Stimulated activated CD8-positive, alpha-beta memory T cell treated with anti-CD3 and anti-CD28 coated beads, Interleukin-12 subunit alpha, Interleukin-12 subunit beta, amount 100 ng/mL, for 1 hour (primary cell): ENCODE results near the gene P2RX1.

Experiments used
- DNase-seq: peaks from one replicate; pipeline ENCODE4 v3.0.0-alpha.2; 2020; ENCODE audit warnings: low read depth

P2RX1 gene

DNA sequence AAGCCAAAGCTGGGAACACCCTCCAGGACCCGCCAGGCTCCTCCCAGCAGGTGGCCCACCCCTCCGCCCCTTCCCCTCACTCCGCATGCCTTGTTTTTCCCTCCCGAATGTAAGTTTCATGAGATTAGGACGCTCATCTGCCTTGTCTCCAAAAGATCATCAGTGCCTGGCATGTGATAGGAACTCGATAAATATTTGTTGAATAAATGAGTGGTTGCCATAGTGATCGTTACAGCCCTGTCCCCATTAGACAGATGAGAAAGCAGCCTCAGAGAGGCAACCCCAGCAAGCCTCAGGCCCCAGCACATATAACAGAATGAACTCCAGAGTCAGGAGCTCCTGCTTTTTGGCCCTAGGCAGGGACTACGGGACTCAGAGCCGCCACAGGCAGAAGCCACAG, 28.5 kb downstream of the P2RX1 start:
- DNase-seq = no peak

DNA sequence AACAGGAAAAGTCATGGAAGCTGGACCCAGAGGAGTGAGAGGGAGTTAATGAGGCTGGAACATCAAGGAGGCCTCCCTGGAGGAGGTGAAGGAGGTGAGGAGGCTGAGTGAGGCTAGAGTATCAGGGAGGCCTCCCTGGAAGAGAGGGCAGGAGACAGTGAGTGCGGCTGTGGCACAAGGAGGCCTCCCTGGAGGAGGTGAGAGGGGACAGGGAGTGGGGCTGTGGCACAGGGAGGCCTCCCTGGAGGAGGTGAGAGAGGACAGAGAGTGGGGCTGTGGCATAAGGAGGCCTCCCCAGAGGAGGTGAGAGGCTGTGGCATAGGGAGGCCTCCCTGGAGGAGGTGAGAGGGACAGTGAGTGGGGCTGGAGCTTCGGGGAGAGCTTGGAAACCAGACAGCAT, 28.9 kb downstream of the P2RX1 start:
- DNase-seq = no peak

DNA sequence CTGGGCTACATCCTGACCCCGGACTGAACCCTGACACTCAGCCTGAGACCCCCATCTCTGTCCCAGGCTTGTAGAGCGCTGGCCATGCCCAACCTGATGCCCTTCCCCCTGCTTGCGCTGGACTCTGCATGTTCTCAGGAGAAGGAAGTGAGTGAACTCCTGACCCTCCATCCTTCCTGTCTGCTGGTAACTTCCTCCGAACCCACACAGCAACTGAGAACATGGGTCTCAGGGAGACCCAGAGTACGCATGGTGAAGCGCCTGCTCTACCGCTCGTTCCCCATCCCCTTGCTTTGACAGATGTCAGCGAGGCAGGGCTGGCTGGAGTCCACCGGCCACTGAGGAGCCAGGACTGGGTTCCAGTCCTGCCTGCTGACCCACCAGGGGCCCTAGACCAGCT, 29.5 kb downstream of the P2RX1 start:
- DNase-seq = no peak

DNA sequence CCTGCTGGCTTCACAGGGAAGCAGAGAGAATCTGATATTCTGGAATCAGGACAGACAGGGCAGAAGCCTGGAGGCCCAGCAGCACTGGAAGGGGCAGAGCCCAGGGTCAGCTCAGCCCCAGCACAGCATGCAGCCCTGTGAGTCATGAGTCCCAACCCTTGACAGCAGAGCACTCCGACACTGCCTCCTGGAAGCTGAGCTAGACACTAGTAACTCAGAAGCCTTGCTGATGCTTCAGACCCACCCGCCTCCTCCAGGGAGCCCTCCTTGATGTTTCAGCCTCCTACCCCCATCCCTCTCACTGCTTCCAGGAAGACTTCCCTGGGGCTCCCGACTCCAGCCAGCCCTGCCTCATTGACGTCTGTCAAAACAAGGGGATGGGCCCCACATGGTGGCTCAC, 30.3 kb downstream of the P2RX1 start:
- DNase-seq = no peak

DNA sequence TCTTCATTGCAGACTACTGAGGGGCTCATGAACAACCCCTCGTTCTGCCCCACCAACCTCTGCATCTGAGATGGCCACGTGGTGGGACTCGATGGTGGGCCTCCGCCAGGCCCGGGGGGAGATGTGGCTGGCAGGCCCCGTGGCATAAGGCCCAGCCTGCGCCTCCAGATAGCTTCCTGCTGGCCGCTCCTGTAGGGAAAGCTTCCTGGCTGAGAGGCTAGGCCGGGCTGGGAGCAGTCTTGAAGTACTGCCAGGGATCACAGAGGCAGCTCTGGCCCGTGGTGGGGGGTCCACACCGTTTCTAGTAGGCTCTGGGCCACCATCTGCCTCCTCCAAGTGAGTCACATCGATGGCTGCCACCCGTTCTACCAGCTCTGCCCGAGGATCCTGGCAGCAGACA, 31.0 kb downstream of the P2RX1 start:
- no peak for DNase-seq

DNA sequence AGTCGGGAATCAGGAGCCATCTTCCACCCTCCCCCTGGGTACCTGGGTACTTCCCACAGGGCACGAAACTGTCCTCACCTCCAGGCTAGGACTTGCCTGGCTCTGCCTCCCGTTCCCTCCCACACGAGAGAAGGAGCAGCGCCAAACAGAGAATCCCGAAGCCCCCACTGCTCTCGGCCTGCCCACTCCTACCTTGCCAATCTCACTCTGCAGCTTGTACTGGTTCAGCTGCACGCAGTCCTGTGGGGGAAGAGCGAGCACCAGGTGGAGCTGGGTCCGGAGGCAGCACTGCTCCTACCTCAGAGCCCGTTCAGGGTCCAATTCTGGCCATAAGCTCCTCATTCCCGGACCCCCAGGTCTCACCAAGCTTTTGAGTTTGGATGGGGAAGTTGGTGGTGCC, 32.1 kb downstream of the P2RX1 start:
- no peak for DNase-seq

DNA sequence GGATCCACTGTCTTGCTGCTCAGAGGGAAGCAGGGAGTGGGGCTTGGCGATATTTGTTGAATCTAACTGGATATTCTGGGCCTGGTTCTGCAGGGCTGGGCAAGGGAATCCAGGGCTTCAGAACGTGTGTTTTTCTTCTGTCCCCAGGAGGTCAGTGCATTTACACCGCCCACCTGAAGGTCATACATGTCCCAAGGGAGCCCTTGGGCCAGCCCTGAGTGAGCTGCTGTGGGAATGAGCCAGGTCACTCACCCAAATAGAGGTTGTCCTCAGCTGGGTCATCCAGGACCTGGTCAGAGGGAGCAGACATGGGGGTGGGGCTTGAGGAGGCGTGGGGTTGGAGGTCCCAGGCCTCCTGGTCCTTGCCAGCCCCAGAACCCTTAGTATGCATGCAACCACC, 34.0 kb downstream of the P2RX1 start:
- DNase-seq = no peak

DNA sequence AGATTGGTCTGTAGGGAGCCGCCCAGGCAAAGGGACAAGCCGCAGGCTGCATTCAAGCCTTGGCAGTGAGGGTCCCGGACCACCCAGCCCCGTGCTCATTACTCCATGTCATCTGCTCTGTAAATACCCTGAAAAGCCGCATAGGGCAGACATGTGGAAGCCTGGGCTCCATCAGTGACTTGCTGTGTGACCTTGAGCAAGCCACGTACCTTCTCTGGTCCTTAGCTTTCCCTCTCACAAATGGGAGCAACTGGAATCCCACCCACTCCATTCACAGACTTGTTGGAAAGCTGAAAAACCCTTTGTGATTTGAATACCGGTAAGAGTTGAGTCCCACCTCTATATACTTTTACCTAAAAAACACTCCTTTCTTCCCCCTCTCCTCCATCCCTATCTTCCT, 35.3 kb downstream of the P2RX1 start:
- DNase-seq = no peak

DNA sequence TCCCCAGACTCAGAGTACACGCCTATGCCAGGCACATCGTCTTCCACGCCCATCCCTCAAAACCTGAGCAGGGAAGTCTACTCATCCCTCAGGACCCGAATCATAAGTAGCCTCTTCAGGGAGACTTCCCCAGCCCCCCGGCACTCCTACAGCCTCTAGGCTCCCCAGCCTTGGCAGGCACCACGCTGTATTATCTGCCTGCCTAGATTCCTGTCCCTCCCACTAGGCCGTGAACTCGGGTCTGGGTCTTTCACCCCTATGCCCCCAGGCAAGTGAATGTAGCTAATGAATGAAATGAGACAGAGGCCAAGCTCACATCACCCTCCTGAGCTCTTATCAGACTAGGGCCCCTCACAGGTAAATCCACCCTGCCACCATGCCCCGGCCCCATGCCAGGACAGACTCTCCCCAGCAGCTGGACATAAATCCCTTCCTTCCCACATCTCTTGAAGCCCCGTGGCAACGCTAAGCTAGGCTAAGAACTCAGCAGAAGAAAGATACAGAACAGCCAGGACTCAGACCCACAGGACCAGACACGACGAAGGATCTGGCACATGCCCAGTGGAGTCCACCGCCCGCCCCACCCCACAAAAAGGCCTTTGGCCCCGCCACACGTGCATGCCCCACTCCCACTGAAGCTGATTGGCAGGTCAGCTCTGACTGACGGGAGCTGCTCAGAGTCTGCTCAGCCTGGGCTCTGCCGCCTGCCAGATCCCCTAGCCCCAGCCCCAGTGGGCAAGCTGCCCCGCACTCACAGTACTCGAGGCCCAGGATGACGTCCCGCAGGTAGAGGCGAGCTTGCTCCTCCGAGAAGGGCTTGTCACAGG, 36.5 kb downstream of the P2RX1 start:
- no peak for DNase-seq

DNA sequence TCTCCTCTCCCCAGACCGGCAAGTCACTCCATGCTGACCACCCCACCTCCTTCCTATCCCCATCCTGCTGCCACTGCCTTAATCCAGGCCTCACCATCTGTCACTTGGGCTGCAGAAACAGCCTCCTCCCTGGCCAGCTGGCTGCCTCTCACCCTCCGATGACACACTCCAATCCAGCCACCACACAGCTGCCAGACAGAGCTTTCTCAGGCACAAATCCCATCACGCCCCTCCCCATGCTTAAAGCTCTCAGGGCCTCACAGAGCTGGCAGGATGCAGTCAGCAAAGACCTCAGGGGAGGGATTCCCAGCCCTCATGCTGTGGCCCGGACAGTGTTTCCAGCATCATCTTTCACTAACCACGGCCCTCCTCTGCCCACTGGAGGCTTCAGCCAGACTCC, 37.1 kb downstream of the P2RX1 start:
- DNase-seq = no peak

DNA sequence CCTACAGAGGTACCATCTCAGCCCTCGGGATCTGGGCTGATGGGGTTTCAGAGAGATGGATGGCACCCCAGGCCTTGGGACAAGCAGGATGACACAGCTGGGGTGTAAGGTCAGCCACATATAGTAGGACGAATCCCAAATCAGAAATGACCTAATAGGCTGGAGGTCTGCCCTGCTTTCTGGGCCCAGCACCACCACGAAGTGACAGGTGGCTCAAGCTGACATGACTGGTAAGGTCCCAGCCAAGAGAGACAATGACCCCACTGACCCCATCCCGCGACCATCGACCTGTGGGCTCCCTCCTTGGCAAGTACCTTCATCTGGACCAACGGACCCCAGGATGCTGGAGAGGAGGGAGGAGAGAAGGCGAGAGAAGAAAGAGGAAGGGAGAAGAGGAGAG, 39.0 kb downstream of the P2RX1 start:
- no peak for DNase-seq

DNA sequence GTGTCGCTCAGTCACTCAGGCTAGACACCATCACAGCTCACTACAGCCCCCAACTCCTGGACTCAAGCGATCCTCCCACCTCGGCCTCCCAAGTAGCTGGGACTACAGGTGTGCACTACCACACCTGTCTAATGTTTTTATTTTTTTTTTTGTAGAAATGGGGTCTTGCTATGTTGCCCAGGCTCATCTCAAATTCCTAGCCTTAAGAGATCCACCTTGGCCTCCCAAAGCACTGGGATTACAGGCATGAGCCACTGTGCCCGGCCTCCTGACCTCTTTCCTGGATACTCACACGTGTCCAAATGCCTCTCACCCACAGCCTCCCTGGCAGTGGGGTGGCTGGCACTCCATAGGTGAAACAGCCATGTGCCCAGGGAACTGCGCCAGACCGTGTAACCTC, 40.9 kb downstream of the P2RX1 start:
- DNase-seq = no peak

DNA sequence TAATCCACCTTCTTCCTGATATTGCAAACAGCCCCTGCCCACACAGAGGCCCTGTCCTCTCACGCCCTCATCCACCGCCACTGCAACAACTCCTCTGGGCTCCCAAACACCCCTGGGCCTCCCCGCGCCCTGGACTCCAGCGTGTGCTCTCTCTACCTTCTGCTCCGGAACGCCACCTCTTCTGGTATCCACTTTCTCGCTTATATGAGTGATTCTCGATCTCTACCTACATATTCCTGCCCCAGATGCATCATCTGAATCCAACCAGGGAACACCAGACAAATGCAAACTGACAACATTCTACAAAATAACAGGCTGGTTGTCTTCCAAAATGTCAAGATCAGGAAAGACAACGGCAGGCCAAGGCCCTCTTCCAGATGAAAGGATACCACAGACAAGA, 42.4 kb downstream of the P2RX1 start:
- DNase-seq = no peak

DNA sequence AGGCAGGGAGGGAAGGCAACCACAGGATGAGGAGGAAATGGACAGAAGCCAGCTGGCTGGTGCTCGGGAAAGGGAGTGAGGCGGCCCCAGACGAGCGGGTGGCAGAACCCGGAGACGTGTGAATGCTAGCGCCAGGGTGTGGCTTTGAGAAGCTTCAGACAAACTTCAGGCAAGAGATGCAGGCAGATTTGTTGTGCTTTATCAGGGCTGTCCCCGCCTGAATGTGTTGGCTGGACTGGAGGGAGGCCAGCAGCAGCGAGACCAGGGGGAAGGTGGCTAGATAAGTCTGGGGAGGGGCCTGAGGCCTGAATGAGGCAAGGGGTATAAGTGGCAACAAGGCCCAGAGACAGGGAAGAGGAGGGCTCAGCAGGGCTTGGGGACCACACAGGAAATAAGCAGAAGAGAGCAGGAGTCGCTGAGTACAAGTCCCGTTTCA, 45.4 kb downstream of the P2RX1 start:
- DNase-seq = no peak

DNA sequence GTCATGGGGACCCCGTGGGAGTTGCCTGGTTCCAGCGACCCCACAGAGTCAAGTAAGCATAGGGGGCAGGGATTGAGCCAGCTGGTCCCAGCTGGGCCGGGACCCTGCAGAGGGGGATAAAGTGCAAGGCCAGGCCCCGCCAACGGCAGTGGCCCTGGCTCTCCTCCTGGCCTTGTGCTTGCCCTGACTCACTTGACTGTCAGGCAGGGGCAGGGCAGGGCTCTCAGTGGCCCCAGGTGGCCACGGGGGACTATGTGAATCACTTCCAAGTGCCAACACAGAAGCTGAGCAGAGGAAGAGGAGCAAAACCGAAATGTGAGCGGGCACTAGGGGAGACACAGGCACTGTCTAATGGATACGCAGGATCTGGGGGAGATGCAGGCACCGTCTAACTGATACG, 48.7 kb downstream of the P2RX1 start:
- no peak for DNase-seq

DNA sequence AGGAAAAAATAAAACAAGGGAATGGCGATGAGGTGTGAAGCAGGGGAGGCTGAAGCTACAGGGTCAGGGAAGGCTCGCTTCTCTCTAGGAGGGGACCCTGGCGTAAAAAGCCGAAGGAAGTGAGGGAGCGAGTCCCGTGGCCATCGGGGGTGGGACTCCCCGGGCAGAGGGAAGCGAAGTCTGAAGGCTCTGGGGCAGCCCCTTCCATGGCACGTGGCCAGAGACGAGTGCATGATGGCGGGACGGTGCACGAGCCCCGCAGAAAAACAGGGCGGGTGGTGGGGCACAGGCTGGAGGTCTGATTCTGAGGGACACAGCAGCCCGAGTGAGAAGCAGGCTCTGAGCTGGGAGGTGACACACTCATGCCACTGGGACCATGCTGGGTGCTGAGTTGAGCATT, 49.2 kb downstream of the P2RX1 start:
- DNase-seq = no peak

DNA sequence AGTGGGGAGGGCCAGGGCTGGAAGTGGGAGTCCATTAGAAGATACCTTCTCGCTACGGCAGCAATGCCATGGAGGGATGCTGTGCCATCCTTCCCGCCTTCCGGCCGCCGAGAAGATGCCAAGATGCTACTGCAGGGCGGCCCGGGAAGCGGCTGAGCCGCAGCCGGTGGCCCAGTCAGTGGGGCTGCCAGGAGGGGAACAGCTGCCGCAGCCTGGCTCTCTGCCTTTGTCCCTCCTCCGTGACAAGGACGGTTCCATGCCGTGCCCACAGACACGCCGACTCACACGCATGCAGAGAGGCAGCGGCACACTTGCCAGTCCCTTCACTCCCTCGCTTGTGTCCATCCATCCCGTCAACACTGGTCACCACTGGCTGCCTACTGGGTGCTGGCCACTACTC, 50.0 kb downstream of the P2RX1 start:
- DNase-seq = no peak

DNA sequence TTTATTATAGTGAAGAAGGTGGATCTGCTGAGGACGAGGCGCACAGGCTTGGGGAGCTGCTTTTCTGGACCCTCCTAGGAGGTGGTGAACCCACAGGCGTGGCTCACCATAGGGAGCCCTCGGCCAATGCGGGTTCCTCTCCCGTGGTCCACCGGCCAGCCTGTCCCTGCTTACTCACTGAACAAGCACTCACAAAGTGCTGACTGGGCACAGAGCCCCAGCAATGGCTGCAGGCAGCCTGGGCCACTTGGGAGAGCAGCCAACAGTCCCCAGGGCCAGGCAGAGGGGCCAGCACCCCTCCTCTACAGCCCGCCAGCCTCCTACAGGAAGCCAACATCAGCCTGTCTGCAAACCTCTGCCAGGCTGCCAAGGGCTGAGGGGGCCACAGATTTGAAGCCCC, 51.1 kb downstream of the P2RX1 start:
- no peak for DNase-seq

DNA sequence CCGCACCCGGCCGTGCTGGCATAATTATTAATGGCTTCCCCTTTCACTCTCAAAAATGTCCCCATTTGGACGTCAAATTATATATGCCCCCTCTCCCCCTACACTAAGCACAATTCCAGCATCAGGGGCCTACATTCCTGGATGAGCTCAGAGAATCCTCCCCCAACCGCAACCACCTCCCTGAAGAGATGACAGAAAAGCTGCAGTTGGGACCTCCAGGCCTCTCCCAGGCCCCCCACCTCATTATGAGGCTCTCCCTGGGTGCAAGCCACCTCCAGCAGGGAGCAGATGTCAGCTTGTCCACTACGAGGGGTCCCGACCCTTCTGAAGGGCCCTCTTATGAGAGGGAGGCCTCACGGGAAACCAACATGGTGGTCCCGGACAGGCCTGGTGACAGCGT, 51.7 kb downstream of the P2RX1 start:
- DNase-seq = no peak

DNA sequence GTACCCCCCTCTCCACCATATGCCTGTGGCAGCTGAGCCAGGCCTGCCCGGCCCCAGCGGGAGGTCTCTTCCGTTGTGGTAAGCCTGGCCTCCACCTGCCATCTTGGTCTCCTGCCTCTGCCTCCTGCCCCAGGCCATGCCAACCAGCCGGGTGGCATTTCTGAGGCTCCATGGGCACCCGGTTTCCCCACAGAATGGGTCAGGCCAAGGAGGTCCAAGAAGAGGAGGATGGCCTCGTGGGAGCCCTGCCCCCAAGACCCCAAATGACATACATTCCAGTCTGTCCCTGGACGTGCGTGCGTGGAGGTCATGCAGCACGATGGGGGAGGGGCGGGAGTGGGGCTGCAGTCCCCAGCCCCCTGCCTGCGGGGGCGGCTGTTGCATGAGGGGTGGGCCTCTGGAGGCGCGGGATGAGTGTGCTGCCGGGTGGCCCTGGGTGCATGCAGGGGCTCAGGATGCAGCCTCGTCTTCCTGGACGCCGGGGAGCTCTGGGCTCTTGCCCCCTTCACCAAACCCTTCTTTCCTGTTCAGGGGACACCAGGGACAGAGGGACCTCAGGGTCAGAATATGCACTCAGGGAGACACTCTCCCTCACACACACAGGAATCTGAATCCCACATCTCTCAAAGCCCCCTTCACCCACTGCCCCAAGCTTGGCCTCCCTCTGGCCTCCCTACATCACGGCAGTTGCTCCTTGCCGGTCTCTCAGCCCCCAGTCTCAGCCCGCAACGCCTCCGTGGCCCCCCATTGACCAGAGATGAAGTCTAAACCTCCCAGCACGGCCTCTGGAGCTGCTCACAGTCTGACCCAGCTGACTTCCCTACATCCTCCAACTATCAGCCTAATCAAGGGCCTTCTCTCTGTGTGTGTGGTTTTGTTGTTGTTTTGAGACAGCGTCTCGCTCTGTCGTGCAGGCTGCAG, 54.2 kb downstream of the P2RX1 start:
- no peak for DNase-seq

DNA sequence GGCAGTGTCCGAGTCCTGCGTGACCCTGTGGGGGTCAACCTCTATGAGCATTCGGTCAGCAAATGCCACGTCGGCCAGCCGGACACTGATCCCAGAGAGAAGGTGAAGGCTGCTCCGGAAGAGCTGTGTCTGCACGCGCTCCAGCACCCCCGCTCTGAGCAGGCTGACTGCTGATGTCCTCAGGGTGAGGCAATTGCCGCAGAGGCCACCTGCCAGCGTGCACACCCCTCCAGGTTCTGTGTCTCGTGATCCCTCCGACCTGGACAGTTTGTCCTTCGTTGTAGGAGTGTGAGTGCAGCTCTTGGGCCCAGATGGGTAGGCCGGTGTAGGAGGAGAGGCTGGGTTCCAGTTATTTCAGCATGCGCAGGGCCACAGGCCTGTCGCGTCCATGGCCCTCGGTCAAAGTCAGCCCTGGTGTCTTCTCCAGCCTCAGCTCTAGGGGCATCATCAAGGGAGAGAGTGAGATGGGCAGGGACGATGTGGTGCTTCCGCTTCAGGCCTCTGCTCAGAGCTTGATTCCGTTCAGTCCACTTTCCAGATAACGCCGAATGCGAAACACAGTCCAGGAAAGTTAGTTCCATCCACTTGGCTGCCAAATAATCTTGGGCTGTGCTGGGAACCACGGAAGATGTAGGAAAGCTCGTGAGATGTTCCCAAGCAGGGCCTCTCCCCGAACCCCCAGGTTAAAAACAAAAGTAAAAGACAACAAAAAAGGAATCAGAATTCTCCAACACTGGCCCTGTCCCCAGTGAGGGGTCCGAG, 55.1 kb downstream of the P2RX1 start:
- no peak for DNase-seq

DNA sequence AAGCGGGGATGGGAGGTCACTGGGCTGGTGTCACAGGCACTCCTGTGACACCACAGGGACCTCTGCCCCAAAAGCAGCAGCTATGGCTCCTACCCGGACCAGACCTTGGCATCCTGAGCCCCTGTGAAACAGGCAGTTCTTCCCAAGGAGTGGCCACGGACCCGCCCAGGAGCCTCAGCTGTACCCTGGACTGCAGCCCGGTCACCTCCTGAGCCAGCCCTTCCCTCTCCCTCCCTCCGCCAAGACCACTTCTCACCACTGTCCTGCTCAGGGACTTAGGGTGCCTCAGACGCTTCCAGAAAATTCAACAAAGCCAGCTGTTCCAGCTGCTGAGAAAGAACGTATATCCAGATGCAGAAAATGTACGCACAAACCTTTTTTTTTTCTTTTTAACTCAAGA, 56.3 kb downstream of the P2RX1 start:
- DNase-seq = no peak
